ENCODE data around the gene CBX4.

DNA sequence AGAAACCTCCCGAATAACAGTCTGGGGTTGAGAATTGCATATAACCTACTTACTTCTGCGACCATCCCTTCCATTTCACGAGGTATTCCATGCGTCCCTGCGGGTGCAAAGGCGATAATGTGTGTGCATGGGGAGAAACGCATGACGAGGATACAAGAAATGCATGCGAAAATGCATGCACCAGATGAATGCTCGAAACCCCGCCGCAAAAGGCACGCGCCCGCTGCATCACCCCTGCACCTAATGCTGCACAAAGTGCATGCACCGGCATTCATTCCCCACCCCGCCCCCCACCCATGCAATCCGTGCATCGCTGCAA lies 42.8 kb downstream of the CBX4 start:
- TF ChIP-seq CTCF (IDR thresholded peaks at IDR 0.05; ENCODE audit: low read length) = no peak
- no peak for TF ChIP-seq EZH2phosphoT487 (IDR thresholded peaks at IDR 0.05; ENCODE audit: low read length)
